ENCODE measurements around the gene GPBAR1. TPM values are rescaled to one million over a fixed set of nuclear protein-coding genes. Genes with fewer than 3 reads are reported as not detected.

GPBAR1 gene
- total and polyA plus RNA-seq, 2 of the 8 experiments (the other 6 are each of a cell fraction or from before 2014, with no cell fraction given), result 0.32 to 0.59 TPM

GRCh38 chr2:218295029-218295428, 34.2 kb downstream of the GPBAR1 start:
- FAIRE-seq (no peak), DNase-seq (ENCODE audit: low read depth in 1 of 2, low spot score in 2 of 2) (no peak)
- no peaks in the 10 kb centered on the region for H3K36me3 ChIP-seq (ENCODE audit: control insufficient read depth in 2 of 4, insufficient read depth in 4 of 4, low read length in 3 of 4)
- ChIA-PET POLR2A (ENCODE audit: partially characterized antibody) (interaction anchor here (0.8 to 2.0 kb wide), 4 partner anchors 63 to 99 kb away, joined by 3 to 4 read pairs (median 3); no protein-coding TSS in a partner anchor), CTCF (ENCODE audit: partially characterized antibody) (interaction anchor here (0.6 to 12.1 kb wide), 11 partner anchors 12 to 1632 kb away, joined by 3 to 192 read pairs (median 4); partner anchors contain the start of gene CATIP)
- no peak overlapping the region for H4K8ac ChIP-seq (ENCODE audit: extremely low read depth, insufficient read depth, low read length)
- no peak overlapping the region; a peak in 1 of 4 replicates for H3K4me2 ChIP-seq (ENCODE audit: insufficient read depth in 1 of 2, low read depth in 2 of 2, low read length in 2 of 2)
- no peak overlapping the region for H2BK120ac ChIP-seq (replicated peaks; ENCODE audit: low read depth, low read length)
- H3K27ac ChIP-seq (ENCODE audit: low read depth, low read length), result no peak overlapping the region
- WGBS, 2 experiments (ENCODE audit: extremely low coverage in 1 of 2, insufficient coverage in 1 of 2, insufficient read length in 1 of 2, insufficient replicate concordance in 2 of 2, low coverage in 1 of 2, low lambda C conversion rate in 2 of 2, missing lambda C conversion rate in 1 of 2), result 91% methylated on average over 7 of the region's 7 CpGs; no CpG with 5 or more reads in 1 of the 2 experiments
- H3K9me3 ChIP-seq (ENCODE audit: insufficient read depth in 2 of 2, low read depth in 1 of 2, low read length in 1 of 2), result no peaks in the 10 kb centered on the region
- H3K79me2 ChIP-seq (ENCODE audit: control insufficient read depth in 1 of 2, insufficient read depth in 2 of 2, low read length in 2 of 2), result no peaks in the 10 kb centered on the region
- H3K79me1 ChIP-seq (ENCODE audit: low read depth, low read length), result no peaks in the 10 kb centered on the region
- no peak overlapping the region for H3K18ac ChIP-seq (ENCODE audit: extremely low read depth, low read length)
- H2AFZ ChIP-seq (ENCODE audit: low read length), result no peak overlapping the region
- H2BK5ac ChIP-seq (ENCODE audit: low read depth, low read length), result no peak overlapping the region
- H4K91ac ChIP-seq (replicated peaks; ENCODE audit: insufficient read length, low read length), result no peak overlapping the region
- H4K5ac ChIP-seq (ENCODE audit: insufficient read length, low read depth, low read length), result no peak overlapping the region
- H3K56ac ChIP-seq (replicated peaks; ENCODE audit: insufficient read length, low read depth, low read length), result no peak overlapping the region
- H2BK12ac ChIP-seq (ENCODE audit: low read depth, low read length), result no peak overlapping the region
- H2BK20ac ChIP-seq (ENCODE audit: low read length), result no peak overlapping the region
- H3K4me1 ChIP-seq (replicated peaks in 1 of 4; ENCODE audit: control insufficient read depth in 3 of 4, insufficient read depth in 4 of 4, low read length in 3 of 4), result peaks cover 0 to 9% (median 4%) of the 10 kb centered on the region in 4 experiments; a peak in 6 of 7 replicates
- H2BK15ac ChIP-seq (ENCODE audit: low read length), result no peak overlapping the region
- peaks cover 5% of the 10 kb centered on the region; the same call in 1 of the 2 replicates for H3K23me2 ChIP-seq (ENCODE audit: low read depth, low read length)
- H2AK5ac ChIP-seq (ENCODE audit: low read depth, low read length), result no peak overlapping the region
- H3K14ac ChIP-seq (ENCODE audit: insufficient read length), result no peak overlapping the region
- no peak overlapping the region for H3K9ac ChIP-seq (replicated peaks in 1 of 4; ENCODE audit: extremely low read depth in 1 of 4, low read depth in 3 of 4, low read length in 3 of 4)
- no peaks in the 10 kb centered on the region for H3K27me3 ChIP-seq (replicated peaks in 1 of 4; ENCODE audit: control insufficient read depth in 3 of 4, extremely low read depth in 1 of 4, insufficient read depth in 3 of 4, low read length in 3 of 4)
- no peak overlapping the region for H3K4me3 ChIP-seq (ENCODE audit: extremely low read depth in 1 of 4, insufficient read depth in 2 of 4, low read depth in 3 of 4, low read length in 4 of 4)
- TF ChIP-seq RAD21 (IDR thresholded peaks at IDR 0.05 in 1 of 2, conservative IDR thresholded peaks at IDR 0.05 in 1 of 2; ENCODE audit: low read depth in 2 of 2, low read length in 2 of 2), result no peak
- no peak for TF ChIP-seq EP300 (IDR thresholded peaks at IDR 0.05; ENCODE audit: borderline replicate concordance in 1 of 2, low read depth in 2 of 2, low read length in 2 of 2)
- no peak for TF ChIP-seq EGR1 (IDR thresholded peaks at IDR 0.05; ENCODE audit: borderline replicate concordance, low read depth, low read length)
- no peak for TF ChIP-seq MAFK (IDR thresholded peaks at IDR 0.05; ENCODE audit: low read depth, low read length)
- no peak for TF ChIP-seq RXRA (IDR thresholded peaks at IDR 0.05; ENCODE audit: insufficient read depth, low read depth, low read length)
- TF ChIP-seq CBX8 (IDR thresholded peaks at IDR 0.05; ENCODE audit: borderline replicate concordance, low read depth, low read length), result no peak
- TF ChIP-seq FOSL1 (IDR thresholded peaks at IDR 0.05; ENCODE audit: insufficient read depth, low read depth, low read length), result no peak
- H3K23ac ChIP-seq (ENCODE audit: insufficient read length), result no peak overlapping the region
- no peak overlapping the region for H3K4ac ChIP-seq (replicated peaks; ENCODE audit: insufficient read length, low read depth, low read length)
- H4K20me1 ChIP-seq (replicated peaks in 1 of 2; ENCODE audit: control insufficient read depth in 1 of 2, insufficient read depth in 2 of 2, low read length in 2 of 2), result no peaks in the 10 kb centered on the region
